Ovary (tissue), 3 donors: ENCODE measurements around the gene TBX1.

ENCODE experiments used
- EP300 ChIP-seq: sonication (generic); formaldehyde crosslinking; IDR thresholded peaks from one replicate; pipeline ENCODE4 v1.6.1; 2017; ENCODE audit warnings: antibody characterized with exemption
- TF ChIP-seq, protein P1 (sequence below), 3 donors: fragments of 450-650 bp in 2 of 3; fragments of 200-600 bp in 1 of 3; IDR thresholded peaks; one replicate each; pipeline versions ENCODE4 v1.5.1 to v1.8.0; 2016 to 2022; ENCODE audit warnings: antibody characterized with exemption in 3 of 3, mild to moderate bottlenecking in 1 of 3
- donor health status: DM: no; HTN: no; CAD: no.

DNA sequence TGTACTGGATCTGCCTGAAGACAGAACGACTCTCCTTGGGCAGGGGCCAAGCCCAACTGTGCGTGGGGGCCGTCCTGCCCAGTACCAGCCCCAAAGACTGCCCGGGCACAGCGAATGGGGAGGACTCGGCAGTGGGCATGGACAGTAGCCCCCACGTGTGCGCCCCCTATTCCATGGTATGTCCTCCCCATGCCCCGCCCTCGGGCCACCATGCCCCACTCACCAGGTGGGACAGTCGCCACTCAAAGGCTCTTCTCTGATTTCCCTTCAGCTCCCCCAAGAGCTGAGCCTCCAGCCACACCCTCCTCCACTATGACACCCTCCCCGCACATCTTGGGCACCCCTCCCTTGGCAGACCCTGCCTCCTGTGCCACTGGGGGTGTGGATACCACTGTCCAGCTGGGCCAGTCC, 50.6 kb downstream of the TBX1 start:
- TF ChIP-seq EP300, result no peak
- TF ChIP-seq, protein P1, sequence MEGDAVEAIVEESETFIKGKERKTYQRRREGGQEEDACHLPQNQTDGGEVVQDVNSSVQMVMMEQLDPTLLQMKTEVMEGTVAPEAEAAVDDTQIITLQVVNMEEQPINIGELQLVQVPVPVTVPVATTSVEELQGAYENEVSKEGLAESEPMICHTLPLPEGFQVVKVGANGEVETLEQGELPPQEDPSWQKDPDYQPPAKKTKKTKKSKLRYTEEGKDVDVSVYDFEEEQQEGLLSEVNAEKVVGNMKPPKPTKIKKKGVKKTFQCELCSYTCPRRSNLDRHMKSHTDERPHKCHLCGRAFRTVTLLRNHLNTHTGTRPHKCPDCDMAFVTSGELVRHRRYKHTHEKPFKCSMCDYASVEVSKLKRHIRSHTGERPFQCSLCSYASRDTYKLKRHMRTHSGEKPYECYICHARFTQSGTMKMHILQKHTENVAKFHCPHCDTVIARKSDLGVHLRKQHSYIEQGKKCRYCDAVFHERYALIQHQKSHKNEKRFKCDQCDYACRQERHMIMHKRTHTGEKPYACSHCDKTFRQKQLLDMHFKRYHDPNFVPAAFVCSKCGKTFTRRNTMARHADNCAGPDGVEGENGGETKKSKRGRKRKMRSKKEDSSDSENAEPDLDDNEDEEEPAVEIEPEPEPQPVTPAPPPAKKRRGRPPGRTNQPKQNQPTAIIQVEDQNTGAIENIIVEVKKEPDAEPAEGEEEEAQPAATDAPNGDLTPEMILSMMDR (IDR thresholded peaks at IDR 0.05), result no peak
